H1 (cell line): ENCODE data around the gene TOP3B.

Experiments
- POLR2A ChIP-seq, 2 experiments: IDR thresholded peaks; 1 replicate in 1 of 2; 2 replicates in 1 of 2; pipeline ENCODE4 v1.6.1; 2011; ENCODE audit warnings: low read depth in 2 of 2, low read length in 2 of 2, mild to moderate bottlenecking in 2 of 2; ENCODE audit errors: control extremely low read depth in 1 of 2
- POLR2AphosphoS5 ChIP-seq: IDR thresholded peaks from 2 replicates; pipeline ENCODE4 v1.6.1; 2011; ENCODE audit warnings: low read depth, low read length
- RFX5 ChIP-seq: IDR thresholded peaks from 2 replicates; pipeline ENCODE4 v1.6.1; 2011; ENCODE audit warnings: low read depth, low read length, improper control_type of control experiment, borderline replicate concordance
- TF ChIP-seq, protein P1 (sequence below), 3 experiments: IDR thresholded peaks; 1 replicate in 2 of 3; 2 replicates in 1 of 3; pipeline versions ENCODE4 v1.5.1 to v1.6.1; 2011; ENCODE audit warnings: low read length in 3 of 3, mild to moderate bottlenecking in 3 of 3, inconsistent platforms in 2 of 3, low read depth in 1 of 3, moderate library complexity in 1 of 3; ENCODE audit not compliant: insufficient read depth in 1 of 3; ENCODE audit errors: control extremely low read depth in 1 of 3

DNA sequence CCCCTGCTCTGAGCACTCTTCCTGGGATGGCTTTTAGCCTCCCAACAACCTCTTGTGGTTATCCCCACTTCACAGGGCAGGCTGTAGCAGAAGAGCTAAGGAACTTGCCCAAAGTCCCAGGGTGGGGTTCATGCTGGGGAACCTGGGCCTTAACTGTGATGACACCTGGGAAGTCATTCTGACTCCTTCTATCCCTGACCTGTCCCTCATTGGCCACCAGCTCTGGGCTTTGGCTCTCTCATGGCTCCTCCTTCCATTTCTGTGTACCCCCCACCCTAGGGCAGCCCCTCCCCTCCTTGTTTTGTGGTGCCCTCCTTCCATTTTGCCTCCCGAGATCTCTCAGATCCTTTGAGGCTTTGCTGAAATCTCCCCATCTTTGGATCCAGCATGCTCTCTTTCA is 32.6 kb downstream of the TOP3B start:
- TF ChIP-seq RFX5 (no peak), POLR2AphosphoS5 (no peak), POLR2A (IDR thresholded peaks at IDR 0.05; ENCODE audit: control extremely low read depth in 1 of 2, low read depth in 2 of 2, low read length in 2 of 2) (no peak)
- TF ChIP-seq, protein P1, sequence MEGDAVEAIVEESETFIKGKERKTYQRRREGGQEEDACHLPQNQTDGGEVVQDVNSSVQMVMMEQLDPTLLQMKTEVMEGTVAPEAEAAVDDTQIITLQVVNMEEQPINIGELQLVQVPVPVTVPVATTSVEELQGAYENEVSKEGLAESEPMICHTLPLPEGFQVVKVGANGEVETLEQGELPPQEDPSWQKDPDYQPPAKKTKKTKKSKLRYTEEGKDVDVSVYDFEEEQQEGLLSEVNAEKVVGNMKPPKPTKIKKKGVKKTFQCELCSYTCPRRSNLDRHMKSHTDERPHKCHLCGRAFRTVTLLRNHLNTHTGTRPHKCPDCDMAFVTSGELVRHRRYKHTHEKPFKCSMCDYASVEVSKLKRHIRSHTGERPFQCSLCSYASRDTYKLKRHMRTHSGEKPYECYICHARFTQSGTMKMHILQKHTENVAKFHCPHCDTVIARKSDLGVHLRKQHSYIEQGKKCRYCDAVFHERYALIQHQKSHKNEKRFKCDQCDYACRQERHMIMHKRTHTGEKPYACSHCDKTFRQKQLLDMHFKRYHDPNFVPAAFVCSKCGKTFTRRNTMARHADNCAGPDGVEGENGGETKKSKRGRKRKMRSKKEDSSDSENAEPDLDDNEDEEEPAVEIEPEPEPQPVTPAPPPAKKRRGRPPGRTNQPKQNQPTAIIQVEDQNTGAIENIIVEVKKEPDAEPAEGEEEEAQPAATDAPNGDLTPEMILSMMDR (IDR thresholded peaks at IDR 0.05; ENCODE audit: control extremely low read depth in 1 of 3, insufficient read depth in 1 of 3, low read depth in 1 of 3, low read length in 3 of 3) = no peak
